DOHH2 (cell line): Measurements from ENCODE around the gene TAS2R60.

Source experiments
- EZH2phosphoT487 ChIP-seq: fragments of 200-600 bp; sonication (generic); IDR thresholded peaks from 2 replicates; pipeline ENCODE4 v1.6.1; 2017; ENCODE audit warnings: borderline replicate concordance, mild to moderate bottlenecking, antibody characterized with exemption, low read length, moderate library complexity, mixed read lengths
- TF ChIP-seq, protein P1 (sequence below): fragments of 200-600 bp; sonication (generic); IDR thresholded peaks from one replicate; pipeline ENCODE4 v1.5.1; 2014; ENCODE audit warnings: antibody characterized with exemption, mild to moderate bottlenecking, low read depth, low read length; ENCODE audit not compliant: poor library complexity, severe bottlenecking

DNA sequence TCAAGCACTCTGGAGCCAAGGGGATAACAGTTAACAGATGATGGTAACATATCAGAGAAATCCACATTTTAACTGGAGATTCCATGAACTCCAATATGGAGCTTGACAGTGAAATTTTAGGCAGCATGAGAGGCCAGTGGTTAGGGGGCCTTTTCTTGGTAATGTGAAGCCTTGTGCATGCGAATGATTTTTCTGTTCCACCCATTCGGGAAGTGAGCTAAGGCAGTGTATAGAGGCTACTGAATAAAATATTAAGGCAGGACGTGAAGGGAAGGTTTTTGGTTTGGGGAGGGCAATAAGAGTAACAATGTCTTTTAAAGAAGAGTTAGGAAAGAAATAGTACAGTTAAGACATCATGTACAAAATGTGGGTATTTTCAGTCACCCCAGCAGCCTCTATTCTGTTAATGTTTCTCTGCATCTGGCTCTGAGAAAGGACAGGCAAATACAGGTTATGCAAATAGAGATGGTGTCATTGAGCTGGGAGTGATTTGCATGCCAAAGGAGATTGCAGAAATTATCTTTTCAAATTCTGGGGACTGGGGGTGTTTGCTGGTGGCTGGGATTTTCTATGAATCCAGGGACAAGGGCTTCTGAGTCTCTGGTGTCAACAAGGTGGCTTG is 6.8 kb upstream of the TAS2R60 start:
- TF ChIP-seq, protein P1, sequence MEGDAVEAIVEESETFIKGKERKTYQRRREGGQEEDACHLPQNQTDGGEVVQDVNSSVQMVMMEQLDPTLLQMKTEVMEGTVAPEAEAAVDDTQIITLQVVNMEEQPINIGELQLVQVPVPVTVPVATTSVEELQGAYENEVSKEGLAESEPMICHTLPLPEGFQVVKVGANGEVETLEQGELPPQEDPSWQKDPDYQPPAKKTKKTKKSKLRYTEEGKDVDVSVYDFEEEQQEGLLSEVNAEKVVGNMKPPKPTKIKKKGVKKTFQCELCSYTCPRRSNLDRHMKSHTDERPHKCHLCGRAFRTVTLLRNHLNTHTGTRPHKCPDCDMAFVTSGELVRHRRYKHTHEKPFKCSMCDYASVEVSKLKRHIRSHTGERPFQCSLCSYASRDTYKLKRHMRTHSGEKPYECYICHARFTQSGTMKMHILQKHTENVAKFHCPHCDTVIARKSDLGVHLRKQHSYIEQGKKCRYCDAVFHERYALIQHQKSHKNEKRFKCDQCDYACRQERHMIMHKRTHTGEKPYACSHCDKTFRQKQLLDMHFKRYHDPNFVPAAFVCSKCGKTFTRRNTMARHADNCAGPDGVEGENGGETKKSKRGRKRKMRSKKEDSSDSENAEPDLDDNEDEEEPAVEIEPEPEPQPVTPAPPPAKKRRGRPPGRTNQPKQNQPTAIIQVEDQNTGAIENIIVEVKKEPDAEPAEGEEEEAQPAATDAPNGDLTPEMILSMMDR: no peak
- no peak for TF ChIP-seq EZH2phosphoT487
